ENCODE measurements around the gene EZR. TPM values are rescaled to one million over a fixed set of nuclear protein-coding genes. Genes with fewer than 3 reads are reported as not detected.

The EZR gene
- total and polyA plus RNA-seq, 2 of the 8 experiments (the other 6 are each of a cell fraction or from before 2014, with no cell fraction given), result 122 to 286 TPM

DNA sequence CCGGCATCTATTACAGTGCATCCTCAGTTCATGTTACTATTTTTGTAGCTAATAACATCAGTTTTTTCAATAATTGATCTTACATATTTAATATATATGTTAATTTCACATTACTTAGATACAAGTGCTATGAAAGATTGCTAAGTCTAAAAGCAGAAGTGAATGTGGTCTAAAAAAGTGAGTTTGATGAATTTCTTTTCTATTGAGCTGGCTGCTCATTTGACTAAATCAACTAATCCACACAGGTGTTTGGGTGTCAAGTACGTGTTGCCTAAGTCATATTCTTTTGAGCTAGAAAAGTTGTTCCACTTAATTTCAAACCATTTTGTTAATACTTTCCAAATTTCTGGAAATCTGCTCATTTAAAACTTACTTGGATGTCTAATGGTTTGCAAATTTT, 46.6 kb upstream of the EZR start:
- ChIA-PET CTCF (ENCODE audit: partially characterized antibody) (interaction anchor here (0.7 to 0.8 kb wide), 2 partner anchors 42 to 83 kb away, joined by 3 read pairs; no protein-coding TSS in a partner anchor), POLR2A (ENCODE audit: partially characterized antibody) (interaction anchor here (1.5 to 9.9 kb wide), 3 partner anchors 11 to 54 kb away, joined by 4 to 93 read pairs (median 4); partner anchors contain the start of gene EZR)
- no peak overlapping the region for H2BK5ac ChIP-seq (ENCODE audit: low read depth, low read length)
- no peak overlapping the region for H3K9ac ChIP-seq (replicated peaks in 1 of 4; ENCODE audit: extremely low read depth in 1 of 4, low read depth in 3 of 4, low read length in 3 of 4)
- H3K56ac ChIP-seq (replicated peaks; ENCODE audit: insufficient read length, low read depth, low read length), result no peak overlapping the region
- H4K5ac ChIP-seq (ENCODE audit: insufficient read length, low read depth, low read length), result no peak overlapping the region
- FAIRE-seq (no peak), DNase-seq (ENCODE audit: low read depth in 1 of 2, low spot score in 2 of 2) (no peak)
- no peaks in the 10 kb centered on the region for H3K79me1 ChIP-seq (ENCODE audit: low read depth, low read length)
- no peak overlapping the region for H3K4me3 ChIP-seq (ENCODE audit: extremely low read depth in 1 of 4, insufficient read depth in 2 of 4, low read depth in 3 of 4, low read length in 4 of 4)
- no peak overlapping the region for H3K4me2 ChIP-seq (ENCODE audit: insufficient read depth in 1 of 2, low read depth in 2 of 2, low read length in 2 of 2)
- H2AFZ ChIP-seq (ENCODE audit: low read length), result no peak overlapping the region
- no peak overlapping the region for H2BK20ac ChIP-seq (ENCODE audit: low read length)
- H2BK120ac ChIP-seq (replicated peaks; ENCODE audit: low read depth, low read length), result no peak overlapping the region
- no peak overlapping the region for H4K91ac ChIP-seq (replicated peaks; ENCODE audit: insufficient read length, low read length)
- no peak overlapping the region for H3K27ac ChIP-seq (ENCODE audit: low read depth, low read length)
- no peak overlapping the region for H2BK15ac ChIP-seq (ENCODE audit: low read length)
- WGBS, 2 experiments (ENCODE audit: extremely low coverage in 1 of 2, insufficient coverage in 1 of 2, insufficient read length in 1 of 2, insufficient replicate concordance in 2 of 2, low coverage in 1 of 2, low lambda C conversion rate in 2 of 2, missing lambda C conversion rate in 1 of 2), result 88% methylated on average over 2 of the region's 2 CpGs; no CpG with 5 or more reads in 1 of the 2 experiments
- H3K23ac ChIP-seq (ENCODE audit: insufficient read length), result no peak overlapping the region
- no peak overlapping the region for H3K18ac ChIP-seq (ENCODE audit: extremely low read depth, low read length)
- no peak overlapping the region for H2BK12ac ChIP-seq (ENCODE audit: low read depth, low read length)
- H3K36me3 ChIP-seq (ENCODE audit: control insufficient read depth in 2 of 4, insufficient read depth in 4 of 4, low read length in 3 of 4), result no peaks in the 10 kb centered on the region
- no peaks in the 10 kb centered on the region for H3K9me3 ChIP-seq (ENCODE audit: insufficient read depth in 2 of 2, low read depth in 1 of 2, low read length in 1 of 2)
- no peak overlapping the region for H3K4ac ChIP-seq (replicated peaks; ENCODE audit: insufficient read length, low read depth, low read length)
- no peaks in the 10 kb centered on the region for H3K27me3 ChIP-seq (replicated peaks in 1 of 4; ENCODE audit: control insufficient read depth in 3 of 4, extremely low read depth in 1 of 4, insufficient read depth in 3 of 4, low read length in 3 of 4)
- H3K14ac ChIP-seq (ENCODE audit: insufficient read length), result no peak overlapping the region
- peaks cover 0 to 5% (median 2%) of the 10 kb centered on the region in 4 experiments; a peak in 4 of 7 replicates for H3K4me1 ChIP-seq (replicated peaks in 1 of 4; ENCODE audit: control insufficient read depth in 3 of 4, insufficient read depth in 4 of 4, low read length in 3 of 4)
- H3K23me2 ChIP-seq (ENCODE audit: low read depth, low read length), result peaks cover 3% of the 10 kb centered on the region; the same call in 1 of the 2 replicates
- H4K20me1 ChIP-seq (replicated peaks in 1 of 2; ENCODE audit: control insufficient read depth in 1 of 2, insufficient read depth in 2 of 2, low read length in 2 of 2), result no peaks in the 10 kb centered on the region
- TF ChIP-seq JUND (IDR thresholded peaks at IDR 0.05; ENCODE audit: low read length) (no peak), ASH2L (IDR thresholded peaks at IDR 0.05; ENCODE audit: low read length) (no peak), TEAD4 (IDR thresholded peaks at IDR 0.05; ENCODE audit: low read depth, low read length) (no peak), E2F6 (IDR thresholded peaks at IDR 0.05) (no peak), POU5F1 (IDR thresholded peaks at IDR 0.05; ENCODE audit: low read depth, low read length) (no peak), SIRT6 (IDR thresholded peaks at IDR 0.05; ENCODE audit: low read length) (no peak), CREB1 (IDR thresholded peaks at IDR 0.05) (no peak), SRF (IDR thresholded peaks at IDR 0.05; ENCODE audit: low read depth, low read length) (no peak)
- TF ChIP-seq, protein P1, sequence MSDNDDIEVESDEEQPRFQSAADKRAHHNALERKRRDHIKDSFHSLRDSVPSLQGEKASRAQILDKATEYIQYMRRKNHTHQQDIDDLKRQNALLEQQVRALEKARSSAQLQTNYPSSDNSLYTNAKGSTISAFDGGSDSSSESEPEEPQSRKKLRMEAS (IDR thresholded peaks at IDR 0.05), result no peak
- TF ChIP-seq, protein P2, sequence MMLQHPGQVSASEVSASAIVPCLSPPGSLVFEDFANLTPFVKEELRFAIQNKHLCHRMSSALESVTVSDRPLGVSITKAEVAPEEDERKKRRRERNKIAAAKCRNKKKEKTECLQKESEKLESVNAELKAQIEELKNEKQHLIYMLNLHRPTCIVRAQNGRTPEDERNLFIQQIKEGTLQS (IDR thresholded peaks at IDR 0.05; ENCODE audit: insufficient read depth, low read depth, low read length), result no peak
- TF ChIP-seq, protein P3, sequence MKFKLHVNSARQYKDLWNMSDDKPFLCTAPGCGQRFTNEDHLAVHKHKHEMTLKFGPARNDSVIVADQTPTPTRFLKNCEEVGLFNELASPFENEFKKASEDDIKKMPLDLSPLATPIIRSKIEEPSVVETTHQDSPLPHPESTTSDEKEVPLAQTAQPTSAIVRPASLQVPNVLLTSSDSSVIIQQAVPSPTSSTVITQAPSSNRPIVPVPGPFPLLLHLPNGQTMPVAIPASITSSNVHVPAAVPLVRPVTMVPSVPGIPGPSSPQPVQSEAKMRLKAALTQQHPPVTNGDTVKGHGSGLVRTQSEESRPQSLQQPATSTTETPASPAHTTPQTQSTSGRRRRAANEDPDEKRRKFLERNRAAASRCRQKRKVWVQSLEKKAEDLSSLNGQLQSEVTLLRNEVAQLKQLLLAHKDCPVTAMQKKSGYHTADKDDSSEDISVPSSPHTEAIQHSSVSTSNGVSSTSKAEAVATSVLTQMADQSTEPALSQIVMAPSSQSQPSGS (IDR thresholded peaks at IDR 0.05; ENCODE audit: low read length), result no peak
- no peaks in the 10 kb centered on the region for H3K79me2 ChIP-seq (ENCODE audit: control insufficient read depth in 1 of 2, insufficient read depth in 2 of 2, low read length in 2 of 2)
- H2AK5ac ChIP-seq (ENCODE audit: low read depth, low read length), result no peak overlapping the region
- no peak overlapping the region for H4K8ac ChIP-seq (ENCODE audit: extremely low read depth, insufficient read depth, low read length)
